ENCODE measurements around the gene FAIM.
"Not testable (repeated sequence)": the region's sequence is repeated elsewhere in the genome, so short reads cannot be mapped to it uniquely, and the experiment has no call there.

Gene FAIM, protein sequence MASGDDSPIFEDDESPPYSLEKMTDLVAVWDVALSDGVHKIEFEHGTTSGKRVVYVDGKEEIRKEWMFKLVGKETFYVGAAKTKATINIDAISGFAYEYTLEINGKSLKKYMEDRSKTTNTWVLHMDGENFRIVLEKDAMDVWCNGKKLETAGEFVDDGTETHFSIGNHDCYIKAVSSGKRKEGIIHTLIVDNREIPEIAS

DNA sequence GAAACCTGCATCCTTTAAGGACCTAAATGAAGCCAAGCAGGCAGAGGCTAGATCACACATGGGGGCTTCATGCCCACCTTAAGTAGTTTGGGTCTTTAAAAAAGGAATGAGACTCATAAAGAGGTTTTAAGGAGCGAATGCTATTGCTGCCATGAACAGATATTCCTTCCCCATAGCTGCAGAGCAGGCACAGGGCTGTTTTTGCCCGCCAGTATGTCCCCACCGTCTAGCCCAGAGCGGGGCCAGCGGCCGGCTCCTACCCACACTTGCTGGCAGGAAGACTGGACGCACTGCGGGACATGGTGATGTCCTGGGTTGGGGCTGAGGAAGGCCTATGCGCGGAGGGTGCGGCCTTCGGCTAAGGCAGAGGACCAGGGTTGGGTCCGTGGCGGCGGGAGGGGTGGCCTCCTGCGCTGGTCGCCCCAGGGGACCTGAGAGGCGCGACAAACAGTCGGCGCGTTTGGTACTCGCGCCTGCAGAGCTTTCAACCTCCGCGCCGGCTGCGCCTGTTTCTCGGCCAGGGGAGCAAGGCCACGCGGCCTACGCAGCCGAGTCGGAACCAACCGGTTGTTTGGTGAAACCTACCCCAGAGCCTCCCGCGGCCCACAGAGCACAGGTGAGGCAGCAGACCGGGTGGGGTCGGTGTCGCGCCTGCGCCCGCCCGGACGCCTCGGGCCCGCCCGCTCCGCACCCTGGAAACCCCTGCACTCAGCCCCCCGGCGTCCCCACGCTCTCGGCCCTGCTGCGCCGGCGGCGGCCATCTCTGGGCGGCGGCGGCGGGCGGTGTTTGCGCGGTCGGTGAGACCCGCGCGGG lies at the start of gene FAIM:
TSS of gene FAIM (plus strand) at position 450 of the 814 bp plus-strand sequence. CDS start 10,956 bp downstream, outside the sequence.
- Histone ChIP-seq H3K27me3 (ENCODE audit: insufficient read depth, low read depth) (no peaks in the 10 kb centered on the region), H3K27ac (peak within 1 kb of the TSS; percentile 96), H2AFZ (ENCODE audit: low read depth) (peak within 1 kb of the TSS; percentile 84), H3K9ac (peak within 1 kb of the TSS; percentile 99), H4K20me1 (ENCODE audit: insufficient read depth) (no peaks in the 10 kb centered on the region), H3K79me2 (ENCODE audit: insufficient read depth, low read depth) (0 out of 2 replicates have a peak, but pooled peaks cover 7% of the 10 kb centered on the region), H3K4me3 (IDR thresholded peaks at IDR 0.05; ENCODE audit: insufficient read depth, low read depth, low read length) (peak within 1 kb of the TSS; percentile 87), H3K4me2 (peak within 1 kb of the TSS; percentile 87), H3K4me1 (ENCODE audit: low read depth, poor library complexity, severe bottlenecking) (peaks cover 25% of the 10 kb centered on the region), H3K36me3 (ENCODE audit: insufficient read depth) (no peaks in the 10 kb centered on the region)
- TF ChIP-seq, protein P1, sequence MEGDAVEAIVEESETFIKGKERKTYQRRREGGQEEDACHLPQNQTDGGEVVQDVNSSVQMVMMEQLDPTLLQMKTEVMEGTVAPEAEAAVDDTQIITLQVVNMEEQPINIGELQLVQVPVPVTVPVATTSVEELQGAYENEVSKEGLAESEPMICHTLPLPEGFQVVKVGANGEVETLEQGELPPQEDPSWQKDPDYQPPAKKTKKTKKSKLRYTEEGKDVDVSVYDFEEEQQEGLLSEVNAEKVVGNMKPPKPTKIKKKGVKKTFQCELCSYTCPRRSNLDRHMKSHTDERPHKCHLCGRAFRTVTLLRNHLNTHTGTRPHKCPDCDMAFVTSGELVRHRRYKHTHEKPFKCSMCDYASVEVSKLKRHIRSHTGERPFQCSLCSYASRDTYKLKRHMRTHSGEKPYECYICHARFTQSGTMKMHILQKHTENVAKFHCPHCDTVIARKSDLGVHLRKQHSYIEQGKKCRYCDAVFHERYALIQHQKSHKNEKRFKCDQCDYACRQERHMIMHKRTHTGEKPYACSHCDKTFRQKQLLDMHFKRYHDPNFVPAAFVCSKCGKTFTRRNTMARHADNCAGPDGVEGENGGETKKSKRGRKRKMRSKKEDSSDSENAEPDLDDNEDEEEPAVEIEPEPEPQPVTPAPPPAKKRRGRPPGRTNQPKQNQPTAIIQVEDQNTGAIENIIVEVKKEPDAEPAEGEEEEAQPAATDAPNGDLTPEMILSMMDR (conservative IDR thresholded peaks at IDR 0.05; ENCODE audit: low read depth, low read length), result no peak

DNA sequence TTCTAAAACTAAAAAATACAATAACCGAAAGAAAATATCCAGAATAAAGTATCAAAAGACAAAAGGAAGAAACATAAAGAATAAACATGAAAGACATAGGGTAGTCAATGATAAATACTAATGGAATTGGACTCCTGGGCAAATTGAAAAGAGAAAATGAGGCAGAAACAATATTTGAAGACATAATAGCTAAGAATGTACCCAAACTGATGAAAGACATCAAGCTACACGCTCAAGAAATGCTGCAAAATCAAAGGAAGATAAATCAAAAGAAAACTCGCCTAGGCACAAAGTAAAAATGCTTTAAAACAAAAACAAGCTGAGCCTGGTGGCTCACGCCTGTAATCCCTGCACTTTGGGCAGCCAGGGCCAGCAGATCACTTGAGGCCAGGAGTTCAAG lies 49.4 kb upstream of the FAIM start:
- H3K4me1 ChIP-seq (ENCODE audit: low read depth, poor library complexity, severe bottlenecking), result peaks cover 11% of the 10 kb centered on the region
- TF ChIP-seq, protein P1 (conservative IDR thresholded peaks at IDR 0.05; ENCODE audit: low read depth, low read length), result no peak
- no peaks in the 10 kb centered on the region for H3K36me3 ChIP-seq (ENCODE audit: insufficient read depth)
- no peak overlapping the region for H3K4me2 ChIP-seq
- H3K9ac ChIP-seq, result no peak overlapping the region
- no peaks in the 10 kb centered on the region for H3K27me3 ChIP-seq (ENCODE audit: insufficient read depth, low read depth)
- no peaks in the 10 kb centered on the region for H3K79me2 ChIP-seq (ENCODE audit: insufficient read depth, low read depth)
- H2AFZ ChIP-seq (ENCODE audit: low read depth), result no peak overlapping the region
- no peak overlapping the region for H3K4me3 ChIP-seq (IDR thresholded peaks at IDR 0.05; ENCODE audit: insufficient read depth, low read depth, low read length)
- H4K20me1 ChIP-seq (ENCODE audit: insufficient read depth), result no peaks in the 10 kb centered on the region
- H3K27ac ChIP-seq, result no peak overlapping the region

DNA sequence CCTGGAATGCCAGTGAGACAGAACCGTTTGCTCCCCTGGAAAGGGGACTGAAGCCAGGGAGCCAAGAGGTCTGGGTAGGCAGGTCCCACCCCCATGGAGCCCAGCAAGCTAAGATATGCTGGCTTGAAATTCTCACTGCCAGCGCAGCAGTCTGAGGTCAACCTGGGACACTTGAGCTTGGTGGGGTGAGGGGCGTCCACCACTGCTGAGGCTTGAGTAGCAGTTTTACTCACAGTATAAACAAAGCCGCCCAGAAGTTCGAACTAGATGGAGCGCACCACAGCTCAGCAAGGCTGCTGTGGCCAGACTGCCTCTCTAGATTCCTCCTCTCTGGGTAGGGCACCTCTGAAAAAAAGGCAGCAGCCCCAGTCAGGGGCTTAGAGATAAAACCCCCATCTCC lies 48.1 kb upstream of the FAIM start:
- Histone ChIP-seq H3K27ac (no peak overlapping the region), H4K20me1 (ENCODE audit: insufficient read depth) (no peaks in the 10 kb centered on the region), H3K4me1 (ENCODE audit: low read depth, poor library complexity, severe bottlenecking) (peaks cover 11% of the 10 kb centered on the region), H3K27me3 (ENCODE audit: insufficient read depth, low read depth) (no peaks in the 10 kb centered on the region), H3K36me3 (ENCODE audit: insufficient read depth) (no peaks in the 10 kb centered on the region), H3K4me2 (no peak overlapping the region), H2AFZ (ENCODE audit: low read depth) (no peak overlapping the region), H3K9ac (no peak overlapping the region), H3K79me2 (ENCODE audit: insufficient read depth, low read depth) (no peaks in the 10 kb centered on the region), H3K4me3 (IDR thresholded peaks at IDR 0.05; ENCODE audit: insufficient read depth, low read depth, low read length) (no peak overlapping the region)
- TF ChIP-seq, protein P1 (conservative IDR thresholded peaks at IDR 0.05; ENCODE audit: low read depth, low read length), result no peak

DNA sequence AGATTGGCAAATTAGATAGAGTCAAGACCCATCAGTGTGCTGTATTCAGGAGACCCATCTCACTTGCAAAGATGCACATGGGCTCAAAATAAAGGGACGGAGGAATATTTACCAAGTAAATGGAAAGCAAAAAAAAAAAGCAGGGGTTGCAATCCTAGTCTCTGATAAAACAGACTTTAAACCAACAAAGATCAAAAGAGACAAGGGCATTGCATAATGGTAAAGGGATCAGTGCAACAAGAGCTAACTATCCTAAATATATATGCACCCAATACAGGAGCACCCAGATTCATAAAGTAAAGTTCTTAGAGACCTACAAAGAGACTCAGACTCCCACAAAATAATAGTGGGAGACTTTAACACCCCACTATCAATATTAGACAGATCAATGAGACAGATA lies 45.7 kb upstream of the FAIM start:
- not testable (repeated sequence) for H3K79me2 ChIP-seq (ENCODE audit: insufficient read depth, low read depth); H4K20me1 ChIP-seq (ENCODE audit: insufficient read depth); H3K4me3 ChIP-seq (IDR thresholded peaks at IDR 0.05; ENCODE audit: insufficient read depth, low read depth, low read length); H3K27me3 ChIP-seq (ENCODE audit: insufficient read depth, low read depth); H3K36me3 ChIP-seq (ENCODE audit: insufficient read depth); H3K27ac ChIP-seq; H3K9ac ChIP-seq; H2AFZ ChIP-seq (ENCODE audit: low read depth)
- Histone ChIP-seq H3K4me1 (ENCODE audit: low read depth, poor library complexity, severe bottlenecking) (peaks cover 11% of the 10 kb centered on the region), H3K4me2 (0 out of 2 replicates have a peak overlapping the region, but pooled peaks have one; percentile 25)

DNA sequence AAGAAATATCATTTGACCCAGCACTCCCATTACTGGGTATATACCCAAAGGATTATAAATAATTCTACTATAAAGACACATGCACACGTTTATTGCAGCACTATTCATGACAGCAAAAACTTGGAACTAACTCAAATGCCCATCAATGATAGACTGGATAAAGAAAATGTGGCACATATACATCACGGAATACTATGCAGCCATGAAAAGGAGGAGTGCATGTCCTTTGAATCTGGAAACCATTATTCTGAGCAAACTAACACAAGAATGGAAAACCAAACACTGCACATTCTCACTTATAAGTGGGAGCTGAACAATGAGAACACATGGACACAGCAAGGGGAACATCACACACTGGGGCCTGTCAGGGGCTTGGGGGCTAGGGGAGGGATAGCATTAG lies 42.3 kb upstream of the FAIM start:
- H3K9ac ChIP-seq; H3K4me3 ChIP-seq (IDR thresholded peaks at IDR 0.05; ENCODE audit: insufficient read depth, low read depth, low read length); H3K36me3 ChIP-seq (ENCODE audit: insufficient read depth); H3K79me2 ChIP-seq (ENCODE audit: insufficient read depth, low read depth); H2AFZ ChIP-seq (ENCODE audit: low read depth); H3K27ac ChIP-seq; H3K27me3 ChIP-seq (ENCODE audit: insufficient read depth, low read depth); H4K20me1 ChIP-seq (ENCODE audit: insufficient read depth); H3K4me2 ChIP-seq: not testable (repeated sequence)
- peaks cover 28% of the 10 kb centered on the region for H3K4me1 ChIP-seq (ENCODE audit: low read depth, poor library complexity, severe bottlenecking)
